ENCODE results near the gene SEPTIN11. TPM values are rescaled to one million over a fixed set of nuclear protein-coding genes. Genes with fewer than 3 reads are reported as not detected.

Gene SEPTIN11
- total RNA-seq, 1 donor from 2014 or later = 623 TPM

DNA sequence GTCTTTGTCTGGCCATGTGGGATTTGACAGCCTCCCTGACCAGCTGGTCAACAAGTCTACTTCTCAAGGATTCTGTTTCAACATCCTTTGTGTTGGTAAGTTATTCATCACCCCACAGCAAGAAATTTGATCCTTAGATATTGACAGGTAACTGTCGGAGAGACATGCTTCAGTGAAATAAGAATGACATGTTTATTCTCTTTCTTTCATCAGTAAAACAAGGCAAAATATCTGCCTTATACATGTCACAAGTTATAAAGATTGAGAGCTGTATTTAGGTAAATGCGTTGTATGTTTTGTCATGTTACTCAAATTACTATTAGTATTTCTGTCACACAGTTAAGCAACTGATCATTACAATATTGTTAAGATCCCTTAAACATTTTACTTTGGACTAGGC is 46.9 kb downstream of the SEPTIN11 start:
- no peak overlapping the region for H3K27ac ChIP-seq (ENCODE audit: low read depth, low read length)
- FAIRE-seq (no peak), DNase-seq (ENCODE audit: low read depth) (no peak)
- Mint-ChIP-seq H3K4me3 (ENCODE audit: unreplicated experiment) (peak overlapping the region; percentile 14), H3K4me1 (ENCODE audit: low read depth, unreplicated experiment) (peaks cover 81% of the 10 kb centered on the region), H3K27me3 (ENCODE audit: low read depth, unreplicated experiment) (no peaks in the 10 kb centered on the region), H3K27ac (ENCODE audit: unreplicated experiment) (peak overlapping the region; percentile 48), H3K9me3 (ENCODE audit: unreplicated experiment) (peaks cover 2% of the 10 kb centered on the region), H3K36me3 (ENCODE audit: low read depth, unreplicated experiment) (peaks cover 43% of the 10 kb centered on the region)
- no peaks in the 10 kb centered on the region for H3K27me3 ChIP-seq (ENCODE audit: insufficient read depth, low read length)
- H3K9me3 ChIP-seq (ENCODE audit: insufficient read depth, low read depth, low read length) = no peaks in the 10 kb centered on the region
- H3K4me2 ChIP-seq (ENCODE audit: low read length) = no peak overlapping the region
- TF ChIP-seq EZH2 (IDR thresholded peaks at IDR 0.05; ENCODE audit: insufficient read depth, low read length) = no peak
- TF ChIP-seq, protein P1, sequence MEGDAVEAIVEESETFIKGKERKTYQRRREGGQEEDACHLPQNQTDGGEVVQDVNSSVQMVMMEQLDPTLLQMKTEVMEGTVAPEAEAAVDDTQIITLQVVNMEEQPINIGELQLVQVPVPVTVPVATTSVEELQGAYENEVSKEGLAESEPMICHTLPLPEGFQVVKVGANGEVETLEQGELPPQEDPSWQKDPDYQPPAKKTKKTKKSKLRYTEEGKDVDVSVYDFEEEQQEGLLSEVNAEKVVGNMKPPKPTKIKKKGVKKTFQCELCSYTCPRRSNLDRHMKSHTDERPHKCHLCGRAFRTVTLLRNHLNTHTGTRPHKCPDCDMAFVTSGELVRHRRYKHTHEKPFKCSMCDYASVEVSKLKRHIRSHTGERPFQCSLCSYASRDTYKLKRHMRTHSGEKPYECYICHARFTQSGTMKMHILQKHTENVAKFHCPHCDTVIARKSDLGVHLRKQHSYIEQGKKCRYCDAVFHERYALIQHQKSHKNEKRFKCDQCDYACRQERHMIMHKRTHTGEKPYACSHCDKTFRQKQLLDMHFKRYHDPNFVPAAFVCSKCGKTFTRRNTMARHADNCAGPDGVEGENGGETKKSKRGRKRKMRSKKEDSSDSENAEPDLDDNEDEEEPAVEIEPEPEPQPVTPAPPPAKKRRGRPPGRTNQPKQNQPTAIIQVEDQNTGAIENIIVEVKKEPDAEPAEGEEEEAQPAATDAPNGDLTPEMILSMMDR (IDR thresholded peaks at IDR 0.05; ENCODE audit: insufficient read depth, low read depth, low read length) = no peak
- no peaks in the 10 kb centered on the region for H4K20me1 ChIP-seq (ENCODE audit: insufficient read depth, low read length)
- H3K79me2 ChIP-seq (ENCODE audit: insufficient read depth, low read length) = peaks cover 73% of the 10 kb centered on the region
- H3K4me3 ChIP-seq (ENCODE audit: insufficient read depth, low read depth, low read length) = no peak overlapping the region
- peaks cover 34% of the 10 kb centered on the region for H3K36me3 ChIP-seq (ENCODE audit: insufficient read depth, low read length)
- peaks cover 10% of the 10 kb centered on the region for H3K4me1 ChIP-seq (ENCODE audit: insufficient read depth, low read length)
- no peak overlapping the region for H3K9ac ChIP-seq (ENCODE audit: low read length)
- H2AFZ ChIP-seq (ENCODE audit: low read depth, low read length) = no peak overlapping the region

DNA sequence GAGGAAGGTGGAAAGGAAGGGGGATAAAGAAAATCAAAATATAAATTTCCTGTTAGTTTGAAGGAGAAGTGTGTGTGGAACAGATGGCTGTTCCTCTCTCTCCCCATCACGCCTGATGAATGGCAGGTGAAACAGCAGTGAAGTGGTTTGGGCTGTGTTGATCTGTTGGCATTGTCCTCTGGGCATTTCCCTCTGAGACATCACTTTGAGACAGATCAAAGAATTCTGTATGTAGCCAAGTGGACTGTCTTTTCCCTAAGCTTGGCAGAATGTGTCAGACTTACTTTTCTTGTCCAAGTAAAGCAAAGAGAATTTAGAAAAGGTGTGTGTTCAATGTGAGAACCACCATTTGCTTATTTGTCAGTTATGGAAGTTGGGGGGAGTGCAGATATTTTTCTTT is 47.5 kb downstream of the SEPTIN11 start:
- Mint-ChIP-seq H3K27me3 (ENCODE audit: low read depth, unreplicated experiment) (no peaks in the 10 kb centered on the region), H3K9me3 (ENCODE audit: unreplicated experiment) (peaks cover 2% of the 10 kb centered on the region), H3K4me3 (ENCODE audit: unreplicated experiment) (peak overlapping the region; percentile 15), H3K36me3 (ENCODE audit: low read depth, unreplicated experiment) (peaks cover 45% of the 10 kb centered on the region), H3K27ac (ENCODE audit: unreplicated experiment) (no peak overlapping the region), H3K4me1 (ENCODE audit: low read depth, unreplicated experiment) (peaks cover 81% of the 10 kb centered on the region)
- Histone ChIP-seq H4K20me1 (ENCODE audit: insufficient read depth, low read length) (no peaks in the 10 kb centered on the region), H3K4me2 (ENCODE audit: low read length) (no peak overlapping the region), H3K27ac (ENCODE audit: low read depth, low read length) (no peak overlapping the region), H3K27me3 (ENCODE audit: insufficient read depth, low read length) (no peaks in the 10 kb centered on the region), H3K79me2 (ENCODE audit: insufficient read depth, low read length) (peaks cover 67% of the 10 kb centered on the region), H3K9me3 (ENCODE audit: insufficient read depth, low read depth, low read length) (no peaks in the 10 kb centered on the region), H3K4me3 (ENCODE audit: insufficient read depth, low read depth, low read length) (no peak overlapping the region), H2AFZ (ENCODE audit: low read depth, low read length) (no peak overlapping the region), H3K36me3 (ENCODE audit: insufficient read depth, low read length) (peaks cover 34% of the 10 kb centered on the region), H3K4me1 (ENCODE audit: insufficient read depth, low read length) (peaks cover 14% of the 10 kb centered on the region), H3K9ac (ENCODE audit: low read length) (no peak overlapping the region)
- FAIRE-seq (no peak), DNase-seq (ENCODE audit: low read depth) (no peak)
- no peak for TF ChIP-seq EZH2 (IDR thresholded peaks at IDR 0.05; ENCODE audit: insufficient read depth, low read length)
- TF ChIP-seq, protein P1 (IDR thresholded peaks at IDR 0.05; ENCODE audit: insufficient read depth, low read depth, low read length) = no peak

DNA sequence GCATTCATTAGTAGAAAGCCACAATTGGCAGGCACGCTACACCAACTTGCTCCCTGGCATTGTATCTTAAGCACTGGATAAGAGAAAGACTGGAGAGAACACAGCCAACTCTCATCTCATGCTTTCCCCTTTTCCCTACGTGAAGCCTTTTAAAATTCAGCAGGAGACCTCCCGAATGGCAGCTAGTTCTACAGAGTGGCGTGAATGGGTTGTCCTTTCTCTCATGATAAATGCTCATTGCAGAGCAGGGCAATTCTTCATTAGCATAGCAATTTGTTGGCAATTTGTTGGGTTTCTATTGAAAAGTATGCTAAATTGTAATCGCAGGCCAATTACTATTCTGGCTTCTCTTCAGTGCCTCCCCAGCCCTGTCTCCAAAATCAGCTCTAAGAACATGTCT is 48.0 kb downstream of the SEPTIN11 start:
- Mint-ChIP-seq H3K9me3 (ENCODE audit: unreplicated experiment) (peaks cover 2% of the 10 kb centered on the region), H3K27me3 (ENCODE audit: low read depth, unreplicated experiment) (no peaks in the 10 kb centered on the region), H3K27ac (ENCODE audit: unreplicated experiment) (peak overlapping the region; percentile 58), H3K4me1 (ENCODE audit: low read depth, unreplicated experiment) (peaks cover 81% of the 10 kb centered on the region), H3K4me3 (ENCODE audit: unreplicated experiment) (no peak overlapping the region), H3K36me3 (ENCODE audit: low read depth, unreplicated experiment) (peaks cover 45% of the 10 kb centered on the region)
- no peak for FAIRE-seq
- Histone ChIP-seq H3K9ac (ENCODE audit: low read length) (no peak overlapping the region), H4K20me1 (ENCODE audit: insufficient read depth, low read length) (no peaks in the 10 kb centered on the region), H3K27me3 (ENCODE audit: insufficient read depth, low read length) (no peaks in the 10 kb centered on the region), H3K36me3 (ENCODE audit: insufficient read depth, low read length) (peaks cover 34% of the 10 kb centered on the region), H3K27ac (ENCODE audit: low read depth, low read length) (no peak overlapping the region), H3K4me1 (ENCODE audit: insufficient read depth, low read length) (peaks cover 19% of the 10 kb centered on the region), H3K4me3 (ENCODE audit: insufficient read depth, low read depth, low read length) (no peak overlapping the region), H3K4me2 (ENCODE audit: low read length) (no peak overlapping the region), H3K79me2 (ENCODE audit: insufficient read depth, low read length) (peaks cover 62% of the 10 kb centered on the region), H2AFZ (ENCODE audit: low read depth, low read length) (no peak overlapping the region), H3K9me3 (ENCODE audit: insufficient read depth, low read depth, low read length) (no peaks in the 10 kb centered on the region)
- no peak for TF ChIP-seq EZH2 (IDR thresholded peaks at IDR 0.05; ENCODE audit: insufficient read depth, low read length)
- TF ChIP-seq, protein P1 (IDR thresholded peaks at IDR 0.05; ENCODE audit: insufficient read depth, low read depth, low read length) = no peak
- no peak for DNase-seq (ENCODE audit: low read depth)
